Thyroid gland (tissue), 4 donors: ENCODE results near the gene RIT2.

Experiments used
- POLR2A ChIP-seq, 2 donors: fragments of 450-650 bp; IDR thresholded peaks; one replicate each; pipeline ENCODE4 v1.6.1; 2017; ENCODE audit warnings: antibody characterized with exemption in 2 of 2, mild to moderate bottlenecking in 2 of 2, moderate library complexity in 1 of 2
- TF ChIP-seq, protein P1 (sequence below), 6 experiments: fragments of 200-600 bp in 3 of 6; fragments of 450-650 bp in 3 of 6; sonication (generic) in 3 of 6; IDR thresholded peaks; one replicate each; pipeline ENCODE4 v1.5.1; 2016 to 2019; ENCODE audit warnings: antibody characterized with exemption in 6 of 6, mild to moderate bottlenecking in 2 of 6, inconsistent platforms in 1 of 6, moderate library complexity in 1 of 6

DNA sequence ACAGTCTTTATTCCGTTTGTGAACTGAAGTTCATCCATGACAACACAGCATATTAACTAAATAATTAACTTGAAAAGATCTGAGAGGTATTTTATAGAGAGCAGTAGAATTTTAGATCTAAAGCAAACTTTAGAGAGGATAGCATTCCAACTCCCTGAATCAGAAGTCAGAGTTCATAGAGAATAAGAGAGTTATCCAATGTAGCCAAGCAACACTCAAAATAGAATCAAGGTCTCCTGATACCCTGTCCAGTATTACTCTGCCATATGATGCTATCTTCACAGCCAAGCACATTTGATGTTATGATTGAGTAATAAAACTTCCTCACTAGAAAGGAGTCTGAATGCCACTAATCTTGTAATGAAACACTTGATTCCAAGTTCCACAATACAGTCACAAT lies 55.5 kb downstream of the RIT2 start:
- TF ChIP-seq, protein P1, sequence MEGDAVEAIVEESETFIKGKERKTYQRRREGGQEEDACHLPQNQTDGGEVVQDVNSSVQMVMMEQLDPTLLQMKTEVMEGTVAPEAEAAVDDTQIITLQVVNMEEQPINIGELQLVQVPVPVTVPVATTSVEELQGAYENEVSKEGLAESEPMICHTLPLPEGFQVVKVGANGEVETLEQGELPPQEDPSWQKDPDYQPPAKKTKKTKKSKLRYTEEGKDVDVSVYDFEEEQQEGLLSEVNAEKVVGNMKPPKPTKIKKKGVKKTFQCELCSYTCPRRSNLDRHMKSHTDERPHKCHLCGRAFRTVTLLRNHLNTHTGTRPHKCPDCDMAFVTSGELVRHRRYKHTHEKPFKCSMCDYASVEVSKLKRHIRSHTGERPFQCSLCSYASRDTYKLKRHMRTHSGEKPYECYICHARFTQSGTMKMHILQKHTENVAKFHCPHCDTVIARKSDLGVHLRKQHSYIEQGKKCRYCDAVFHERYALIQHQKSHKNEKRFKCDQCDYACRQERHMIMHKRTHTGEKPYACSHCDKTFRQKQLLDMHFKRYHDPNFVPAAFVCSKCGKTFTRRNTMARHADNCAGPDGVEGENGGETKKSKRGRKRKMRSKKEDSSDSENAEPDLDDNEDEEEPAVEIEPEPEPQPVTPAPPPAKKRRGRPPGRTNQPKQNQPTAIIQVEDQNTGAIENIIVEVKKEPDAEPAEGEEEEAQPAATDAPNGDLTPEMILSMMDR (IDR thresholded peaks at IDR 0.05): no peak
- TF ChIP-seq POLR2A (IDR thresholded peaks at IDR 0.05): no peak
